ENCODE data around the gene CAPS2.

DNA sequence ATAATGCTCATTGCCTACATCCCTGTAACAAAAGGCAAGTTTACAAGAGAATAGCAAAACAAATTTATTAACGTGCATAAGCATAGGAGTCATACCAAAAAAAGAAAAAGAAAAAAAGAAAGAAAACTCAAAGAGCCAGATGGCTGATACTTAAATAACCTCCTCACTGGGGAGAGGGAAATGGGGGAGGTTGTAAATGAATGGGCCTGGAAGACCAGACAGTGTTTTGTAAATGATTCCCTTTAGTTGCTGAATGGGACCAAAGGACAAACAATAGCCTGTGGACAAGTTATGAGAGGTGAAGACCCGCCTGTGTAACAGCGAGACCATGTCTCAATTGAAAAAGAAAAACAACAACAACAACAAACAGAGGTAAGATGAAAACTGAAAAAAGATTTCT is 35.3 kb downstream of the CAPS2 start:
- no peak for TF ChIP-seq CTCF (IDR thresholded peaks at IDR 0.05; ENCODE audit: insufficient read depth, low read length)
- no peak for TF ChIP-seq POLR2AphosphoS5 (IDR thresholded peaks at IDR 0.05; ENCODE audit: low read depth)
- no peak for TF ChIP-seq REST (IDR thresholded peaks at IDR 0.05; ENCODE audit: insufficient replicate concordance, low read depth)

Measured in HL-60 (cell line).